IMR-90 (cell line): Measurements from ENCODE around the gene SLC22A2. TPM values are rescaled to one million over a fixed set of nuclear protein-coding genes. Genes with fewer than 3 reads are reported as not detected.

ENCODE experiments used
- ATAC-seq: fragments of 200-7000 bp; cut with Tn5 transposase; 2 replicates; pipeline ENCODE4 v1.9.1; 2020; ENCODE audit warnings: low read depth, mild to moderate bottlenecking, moderate library complexity
- BruUV-seq: library from RNA; stranded (reverse); fragments of 400-500 nt; replicated peaks from 2 replicates; lab custom pipeline; 2021; lab: Mats Ljungman, UMichigan
- CTCF ChIA-PET: fragments of 300-600 bp; formaldehyde crosslinking; extraction: SDS; loops from one replicate; lab custom pipeline; 2021; ENCODE audit warnings: antibody characterized with exemption; lab: Yijun Ruan, JAX
- POLR2A ChIA-PET: fragments of 300-600 bp; sonication (Branson Sonifier 250); formaldehyde crosslinking; loops from one replicate; lab custom pipeline; 2022; ENCODE audit warnings: antibody characterized with exemption; ENCODE audit not compliant: unreplicated experiment; lab: Charles Lee
- DNase-seq: peaks from one replicate; pipeline ENCODE4 v3.0.0; 2013
- H2AFZ ChIP-seq: replicated peaks from 2 replicates; pipeline ENCODE3; 2013; ENCODE audit warnings: low read length, mild to moderate bottlenecking; ENCODE audit not compliant: poor library complexity
- H2AK5ac ChIP-seq: 2 replicates; pipeline ENCODE4 v1.6.1; 2013; ENCODE audit warnings: low read depth, low read length, inconsistent platforms
- H2AK9ac ChIP-seq: replicated peaks from 2 replicates; pipeline ENCODE3; 2013; ENCODE audit warnings: mild to moderate bottlenecking, low read depth, low read length, moderate library complexity; ENCODE audit not compliant: poor library complexity
- H2BK120ac ChIP-seq: 2 replicates; pipeline ENCODE4 v1.6.1; 2013; ENCODE audit warnings: low read depth, low read length, inconsistent platforms
- H2BK15ac ChIP-seq: 3 replicates; pipeline ENCODE4 v1.6.1; 2013; ENCODE audit warnings: low read depth, low read length, inconsistent platforms
- H2BK20ac ChIP-seq: 2 replicates; pipeline ENCODE4 v1.6.1; 2013; ENCODE audit warnings: low read depth, mild to moderate bottlenecking, inconsistent platforms, low read length, moderate library complexity
- H2BK5ac ChIP-seq: 2 replicates; pipeline ENCODE4 v1.6.1; 2013; ENCODE audit warnings: mild to moderate bottlenecking, low read depth, low read length, inconsistent platforms; ENCODE audit not compliant: poor library complexity, severe bottlenecking
- H3K14ac ChIP-seq: replicated peaks from 2 replicates; pipeline ENCODE4 v1.6.1; 2013; ENCODE audit warnings: low read depth, low read length, inconsistent platforms
- H3K18ac ChIP-seq: 2 replicates; pipeline ENCODE4 v1.6.1; 2013; ENCODE audit warnings: low read depth, low read length, control low read depth
- H3K23ac ChIP-seq: 2 replicates; pipeline ENCODE4 v1.6.1; 2013; ENCODE audit warnings: low read depth, low read length, inconsistent platforms
- H3K27ac ChIP-seq: 2 replicates; pipeline ENCODE4 v1.5.1; 2013; ENCODE audit warnings: mild to moderate bottlenecking, control low read depth, low read length; ENCODE audit not compliant: insufficient read depth
- H3K27me3 ChIP-seq: 2 replicates; pipeline ENCODE4 v1.6.1; 2013; ENCODE audit warnings: low read length; ENCODE audit not compliant: control insufficient read depth, insufficient read depth
- H3K36me3 ChIP-seq: 2 replicates; pipeline ENCODE4 v1.6.1; 2013; ENCODE audit warnings: low read length, mixed read lengths; ENCODE audit not compliant: control insufficient read depth, insufficient read depth
- H3K4ac ChIP-seq: 2 replicates; pipeline ENCODE4 v1.6.1; 2013; ENCODE audit warnings: low read depth, low read length, inconsistent platforms
- H3K4me1 ChIP-seq: 2 replicates; pipeline ENCODE4 v1.6.1; 2013; ENCODE audit warnings: low read length, mixed read lengths; ENCODE audit not compliant: control insufficient read depth, insufficient read depth
- H3K4me2 ChIP-seq: 2 replicates; pipeline ENCODE4 v1.6.1; 2013; ENCODE audit warnings: low read depth, mild to moderate bottlenecking, control low read depth, low read length, moderate library complexity
- H3K4me3 ChIP-seq: 2 replicates; pipeline ENCODE4 v1.5.1; 2013; ENCODE audit warnings: low read depth, mild to moderate bottlenecking, control low read depth, low read length, moderate library complexity; ENCODE audit not compliant: insufficient read depth
- H3K56ac ChIP-seq: 2 replicates; pipeline ENCODE4 v1.6.1; 2013; ENCODE audit warnings: low read length, inconsistent platforms; ENCODE audit not compliant: insufficient read depth; ENCODE audit errors: extremely low read depth
- H3K79me1 ChIP-seq, 2 experiments: 2 replicates each; pipeline ENCODE4 v1.6.1; 2013; ENCODE audit warnings: low read length in 2 of 2, inconsistent platforms in 1 of 2, low read depth in 1 of 2
- H3K9ac ChIP-seq: 2 replicates; pipeline ENCODE4 v1.6.1; 2013; ENCODE audit warnings: low read depth, low read length, control low read depth
- H3K9me1 ChIP-seq: 2 replicates; pipeline ENCODE4 v1.6.1; 2013; ENCODE audit warnings: low read length, inconsistent platforms; ENCODE audit not compliant: insufficient read depth
- H3K9me3 ChIP-seq: 2 replicates; pipeline ENCODE4 v1.6.1; 2013; ENCODE audit warnings: low read length; ENCODE audit not compliant: control insufficient read depth, insufficient read depth
- H4K20me1 ChIP-seq: 2 replicates; pipeline ENCODE4 v1.6.1; 2013; ENCODE audit warnings: low read length, inconsistent platforms; ENCODE audit not compliant: insufficient read depth
- H4K5ac ChIP-seq: 2 replicates; pipeline ENCODE4 v1.6.1; 2013; ENCODE audit warnings: mild to moderate bottlenecking, low read depth, low read length, control low read depth
- H4K8ac ChIP-seq, 2 experiments: 2 replicates each; pipeline ENCODE4 v1.6.1; 2013; ENCODE audit warnings: low read depth in 2 of 2, low read length in 2 of 2, control low read depth in 1 of 2, inconsistent platforms in 1 of 2
- H4K91ac ChIP-seq: 2 replicates; pipeline ENCODE4 v1.6.1; 2013; ENCODE audit warnings: low read depth, low read length, inconsistent platforms; ENCODE audit not compliant: insufficient read depth
- BHLHE40 ChIP-seq: fragments of 150-350 bp; IDR thresholded peaks from 2 replicates; pipeline ENCODE4 v1.6.1; 2016; ENCODE audit warnings: mild to moderate bottlenecking, low read depth, low read length
- CEBPB ChIP-seq: IDR thresholded peaks from 2 replicates; pipeline ENCODE4 v1.6.1; 2012; ENCODE audit warnings: low read depth, low read length, improper control_type of control experiment
- CTCF ChIP-seq: conservative IDR thresholded peaks from 2 replicates; pipeline ENCODE4 v1.5.1; 2012; ENCODE audit warnings: mild to moderate bottlenecking, low read depth, low read length, improper control_type of control experiment
- RAD21 ChIP-seq: IDR thresholded peaks from 2 replicates; pipeline ENCODE4 v1.6.1; 2012; ENCODE audit warnings: low read length, improper control_type of control experiment
- SMC3 ChIP-seq: fragments of 150-350 bp; IDR thresholded peaks from 2 replicates; pipeline ENCODE4 v1.6.1; 2016; ENCODE audit warnings: low read depth, mild to moderate bottlenecking, antibody characterized with exemption, low read length, moderate library complexity
- WGBS, 2 experiments: methylation state at CpG; one replicate each; pipeline versions ENCODE4 v1.1.5 to v1.1.7; 2013; ENCODE audit warnings: missing lambda C conversion rate in 2 of 2; ENCODE audit not compliant: insufficient read length in 1 of 2; ENCODE audit errors: extremely low coverage in 2 of 2; 5-methylcytosine and 5-hydroxymethylcytosine counted together
- dilution Hi-C: fragments of 300-500 bp; cut with HindIII; formaldehyde crosslinking; loops from one replicate; pipeline ENCODE4 v1.14.3; 2018; ENCODE audit warnings: low sequenced_read_pairs; ENCODE audit not compliant: unreplicated experiment
- in situ Hi-C: fragments of 300-500 bp; cut with MboI; formaldehyde crosslinking; loops from 3 replicates; pipeline ENCODE4 v1.14.3; 2019; ENCODE audit warnings: low sequenced_read_pairs, inconsistent platforms, mixed read lengths
- intact Hi-C: fragments of 100-400 bp; cut with micrococcal nuclease; formaldehyde crosslinking; loops from 2 replicates; pipeline ENCODE4 v1.10.0; 2022
- polyA plus RNA-seq, 3 experiments: library from polyadenylated mRNA; depleted of rRNA; stranded (reverse); fragments of >200 nt; gene quantifications; 2 replicates each; pipeline ENCODE4 v1.2.3, GENCODE V29; 2012; ENCODE audit warnings: low replicate concordance in 1 of 3
- total RNA-seq: library from RNA; depleted of rRNA; stranded (reverse); fragments of >200 nt; gene quantifications from 2 replicates; pipeline ENCODE4 v1.2.3, GENCODE V29; 2012

Gene SLC22A2
- total and polyA plus RNA-seq, 2 of the 4 experiments (the other 2 are of a cell fraction), result not detected

GRCh38 chr6:160282444-160282843, 23.8 kb upstream of the SLC22A2 start:
- Histone ChIP-seq H3K23ac (no peak overlapping the region), H3K4me3 (no peak overlapping the region), H3K14ac (no peak overlapping the region), H2AFZ (no peak overlapping the region), H3K56ac (no peak overlapping the region), H3K9me3 (peaks cover 5% of the 10 kb centered on the region), H4K20me1 (no peaks in the 10 kb centered on the region), H3K18ac (no peak overlapping the region), H2BK15ac (no peak overlapping the region), H4K5ac (no peak overlapping the region), H2BK120ac (no peak overlapping the region), H3K79me1 (no peaks in the 10 kb centered on the region), H3K27me3 (no peaks in the 10 kb centered on the region), H2BK5ac (no peak overlapping the region), H3K27ac (no peak overlapping the region), H3K4me1 (no peaks in the 10 kb centered on the region), H4K91ac (no peak overlapping the region), H3K4me2 (no peak overlapping the region), H3K9me1 (no peaks in the 10 kb centered on the region), H2BK20ac (no peak overlapping the region), H4K8ac (no peak overlapping the region), H3K9ac (no peak overlapping the region), H2AK9ac (no peak overlapping the region), H3K4ac (no peak overlapping the region), H2AK5ac (no peak overlapping the region), H3K36me3 (no peaks in the 10 kb centered on the region)
- in situ Hi-C loops, result no loop called here
- intact Hi-C loops, result no loop called here
- ATAC-seq (no peak), DNase-seq (no peak)
- ChIA-PET CTCF (no interaction called here), POLR2A (no interaction called here)
- dilution Hi-C loops, result no loop called here
- no CpG with 5 or more reads among the region's 1 CpG for WGBS, 2 experiments
- BruUV-seq, result no TSS peak
- TF ChIP-seq CEBPB (no peak), BHLHE40 (no peak), RAD21 (no peak), SMC3 (no peak), CTCF (no peak)
